Effector memory CD4-positive, alpha-beta T cell (primary cell): ENCODE results near the gene SMOC2.

Source experiments
- DNase-seq, 3 donors: peaks; one replicate each; pipeline ENCODE4 v3.0.0-alpha.2; 2020
- H3K27ac ChIP-seq: 2 replicates; pipeline ENCODE4 v1.7.0; 2013; ENCODE audit warnings: mild to moderate bottlenecking, low read length, moderate library complexity; ENCODE audit not compliant: insufficient read depth, poor library complexity, severe bottlenecking
- H3K27me3 ChIP-seq: replicated peaks from 2 replicates; pipeline ENCODE4 v1.7.0; 2013; ENCODE audit warnings: mild to moderate bottlenecking, low read length; ENCODE audit not compliant: insufficient read depth, control insufficient read depth, poor library complexity, severe bottlenecking
- H3K36me3 ChIP-seq: 2 replicates; pipeline ENCODE4 v1.7.0; 2013; ENCODE audit warnings: mild to moderate bottlenecking, low read length, moderate library complexity; ENCODE audit not compliant: control insufficient read depth, insufficient read depth
- H3K4me1 ChIP-seq: 2 replicates; pipeline ENCODE4 v1.7.0; 2013; ENCODE audit warnings: low read length, mild to moderate bottlenecking; ENCODE audit not compliant: control insufficient read depth, insufficient read depth, poor library complexity, severe bottlenecking
- H3K4me3 ChIP-seq: 2 replicates; pipeline ENCODE4 v1.7.0; 2013; ENCODE audit warnings: low read length, low read depth, mild to moderate bottlenecking; ENCODE audit not compliant: insufficient read depth, poor library complexity, severe bottlenecking
- H3K9me3 ChIP-seq: 2 replicates; pipeline ENCODE4 v1.7.0; 2013; ENCODE audit warnings: mild to moderate bottlenecking, low read length, moderate library complexity; ENCODE audit not compliant: control insufficient read depth

The SMOC2 gene

DNA sequence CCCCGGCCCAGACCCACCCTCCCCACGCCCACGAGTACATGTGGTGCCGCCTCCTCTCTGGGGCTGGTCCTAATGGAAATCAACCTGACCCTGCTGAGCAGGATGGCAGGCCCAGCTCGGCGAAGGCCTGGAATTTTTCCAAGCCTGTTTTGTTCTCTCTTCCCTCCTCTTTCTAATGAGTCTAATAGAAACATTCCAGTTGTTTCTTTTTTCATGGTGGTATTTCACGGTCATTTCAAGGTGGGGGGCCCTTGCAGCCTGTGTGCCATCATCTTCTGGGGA lies 16.6 kb downstream of the SMOC2 start:
- Histone ChIP-seq H3K4me3 (no peak overlapping the region), H3K4me1 (no peaks in the 10 kb centered on the region), H3K36me3 (no peaks in the 10 kb centered on the region), H3K27me3 (no peaks in the 10 kb centered on the region), H3K9me3 (no peaks in the 10 kb centered on the region), H3K27ac (no peak overlapping the region)
- DNase-seq: no peak

DNA sequence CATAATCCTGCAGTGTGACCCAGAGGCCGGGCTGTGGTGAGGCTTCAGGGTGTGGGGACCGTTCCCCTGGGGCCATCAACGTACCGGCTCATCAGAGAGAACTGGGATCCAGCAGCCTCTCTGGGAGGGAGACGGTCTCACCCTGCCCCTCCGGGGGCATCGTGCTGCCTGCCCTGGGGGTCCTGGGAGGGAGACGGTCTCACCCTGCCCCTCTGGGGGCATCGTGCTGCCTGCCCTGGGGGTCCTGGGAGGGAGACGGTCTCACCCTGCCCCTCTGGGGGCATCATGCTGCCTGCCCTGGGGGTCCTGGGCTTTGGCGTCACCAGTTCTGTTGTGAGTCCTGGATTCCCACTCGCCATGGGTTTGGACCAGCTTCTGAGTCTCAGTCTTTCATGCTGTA lies 17.1 kb downstream of the SMOC2 start:
- Histone ChIP-seq H3K4me1 (no peaks in the 10 kb centered on the region), H3K9me3 (no peaks in the 10 kb centered on the region), H3K4me3 (no peak overlapping the region), H3K36me3 (no peaks in the 10 kb centered on the region), H3K27me3 (no peaks in the 10 kb centered on the region), H3K27ac (no peak overlapping the region)
- no peak for DNase-seq

DNA sequence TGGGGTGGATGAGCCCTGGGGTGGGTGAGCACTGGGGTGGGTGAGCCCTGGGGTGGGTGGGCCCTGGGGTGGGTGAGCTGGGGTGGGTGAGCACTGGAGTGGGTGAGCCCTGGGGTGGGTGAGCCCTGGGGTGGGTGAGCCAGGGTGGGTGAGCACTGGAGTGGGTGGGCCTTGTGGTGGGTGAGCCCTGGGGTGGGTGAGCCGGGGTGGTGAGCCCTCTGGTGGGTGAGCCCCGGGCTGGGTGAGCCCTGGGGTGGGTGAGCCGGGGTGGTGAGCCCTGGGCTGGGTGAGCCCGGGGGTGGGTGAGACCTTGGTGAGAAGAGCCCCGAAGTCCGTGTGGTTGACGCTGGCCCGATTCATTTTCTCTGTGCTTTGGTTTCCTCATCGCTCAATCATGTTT lies 18.6 kb downstream of the SMOC2 start:
- H3K4me3 ChIP-seq: no peak overlapping the region
- H3K27me3 ChIP-seq: no peaks in the 10 kb centered on the region
- no peak overlapping the region for H3K27ac ChIP-seq
- DNase-seq: no peak
- H3K36me3 ChIP-seq: no peaks in the 10 kb centered on the region
- H3K9me3 ChIP-seq: no peaks in the 10 kb centered on the region
- H3K4me1 ChIP-seq: no peaks in the 10 kb centered on the region

DNA sequence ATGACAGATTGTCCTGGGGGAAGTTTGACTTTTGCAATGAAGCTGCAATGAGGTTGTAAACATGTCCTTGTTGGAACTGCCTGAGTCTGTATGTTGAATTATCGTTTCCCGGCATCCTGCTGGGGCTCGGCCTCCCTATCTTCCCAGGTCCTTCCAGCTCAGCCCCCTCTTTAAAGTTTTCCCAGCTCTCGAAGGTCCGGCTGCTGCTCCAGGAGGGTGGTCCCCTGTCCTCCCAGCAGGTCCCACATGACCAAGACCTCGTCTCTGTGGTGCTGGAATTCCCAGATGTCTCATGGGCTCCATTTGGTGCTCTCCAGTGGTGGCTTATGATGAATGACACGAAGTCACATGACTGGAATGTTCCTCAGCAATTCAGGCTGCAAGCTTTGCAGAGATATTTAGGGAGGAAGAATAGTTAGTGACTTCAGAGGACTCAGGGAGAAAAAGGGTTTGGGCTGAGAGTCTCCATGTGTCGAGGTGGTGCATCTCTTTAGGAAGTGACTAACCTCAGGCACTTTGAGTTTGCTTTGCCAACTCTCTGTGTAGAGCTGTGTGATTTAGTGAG lies 21.4 kb downstream of the SMOC2 start:
- Histone ChIP-seq H3K27me3 (no peaks in the 10 kb centered on the region), H3K4me1 (no peaks in the 10 kb centered on the region), H3K27ac (no peak overlapping the region), H3K36me3 (no peaks in the 10 kb centered on the region), H3K4me3 (no peak overlapping the region), H3K9me3 (no peaks in the 10 kb centered on the region)
- DNase-seq: no peak

DNA sequence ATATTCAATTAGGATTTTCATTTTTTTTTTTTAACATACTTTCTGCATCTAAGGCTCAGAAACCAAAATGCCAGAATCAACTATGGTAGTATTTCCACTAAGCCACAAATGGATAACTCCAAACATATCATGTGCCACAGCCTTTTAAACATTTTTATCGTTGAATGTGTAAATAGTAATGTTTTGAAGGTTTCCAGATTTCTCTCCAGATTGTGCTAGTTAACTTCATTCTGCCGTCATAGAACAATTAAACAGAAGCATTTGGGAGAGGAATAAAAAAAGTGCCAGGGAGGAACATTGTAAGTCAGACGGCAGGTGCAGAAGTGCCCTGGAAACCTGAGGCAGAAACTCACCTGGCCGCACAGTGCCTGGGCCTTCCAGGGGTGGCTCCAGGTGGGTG lies 23.6 kb downstream of the SMOC2 start:
- no peaks in the 10 kb centered on the region for H3K4me1 ChIP-seq
- no peaks in the 10 kb centered on the region for H3K27me3 ChIP-seq
- no peaks in the 10 kb centered on the region for H3K9me3 ChIP-seq
- no peaks in the 10 kb centered on the region for H3K36me3 ChIP-seq
- H3K27ac ChIP-seq: no peak overlapping the region
- no peak for DNase-seq
- no peak overlapping the region for H3K4me3 ChIP-seq

DNA sequence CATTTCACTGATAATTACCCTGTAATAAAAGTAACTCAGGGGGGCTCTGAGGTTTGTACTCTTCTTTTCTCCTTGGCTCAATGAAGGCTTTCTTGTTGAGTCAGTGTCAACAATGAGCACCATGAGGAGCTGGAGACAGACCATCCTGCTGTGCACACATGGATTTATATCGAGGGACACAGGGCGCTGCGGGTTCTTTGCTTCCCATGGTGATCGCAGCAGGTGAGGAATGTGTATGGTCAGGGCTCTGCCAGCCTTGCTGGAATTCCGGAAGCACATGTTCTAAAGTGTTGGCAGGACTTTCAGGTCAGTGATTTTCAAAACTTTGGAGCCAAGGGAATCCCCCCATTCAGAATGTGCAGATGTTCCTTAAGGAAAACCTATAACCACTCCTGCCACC lies 27.1 kb downstream of the SMOC2 start:
- no peaks in the 10 kb centered on the region for H3K27me3 ChIP-seq
- no peak overlapping the region for H3K4me3 ChIP-seq
- H3K9me3 ChIP-seq: no peaks in the 10 kb centered on the region
- no peak for DNase-seq
- H3K36me3 ChIP-seq: no peaks in the 10 kb centered on the region
- H3K4me1 ChIP-seq: no peaks in the 10 kb centered on the region
- no peak overlapping the region for H3K27ac ChIP-seq

DNA sequence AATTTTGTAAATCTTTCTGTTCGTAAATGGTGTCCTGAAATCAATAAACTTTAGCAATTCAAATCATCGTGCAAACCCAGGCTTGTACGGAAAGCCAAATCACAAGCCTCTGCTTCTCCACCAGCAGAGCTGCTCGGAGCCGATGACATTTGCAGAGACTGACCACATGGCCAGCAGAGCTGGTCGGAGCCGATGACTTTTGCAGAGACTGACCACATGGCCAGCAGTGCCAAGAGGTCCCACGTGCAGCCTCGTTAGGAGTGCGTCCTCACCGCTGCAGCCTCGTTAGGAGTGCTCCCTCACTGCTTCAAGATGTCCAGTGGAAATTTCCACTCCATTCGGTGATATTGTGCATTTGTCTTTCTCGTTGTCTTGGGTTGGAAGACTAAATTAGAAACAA lies 28.5 kb downstream of the SMOC2 start:
- Histone ChIP-seq H3K4me1 (no peaks in the 10 kb centered on the region), H3K9me3 (no peaks in the 10 kb centered on the region), H3K27me3 (no peaks in the 10 kb centered on the region), H3K27ac (no peak overlapping the region), H3K4me3 (no peak overlapping the region), H3K36me3 (no peaks in the 10 kb centered on the region)
- no peak for DNase-seq

DNA sequence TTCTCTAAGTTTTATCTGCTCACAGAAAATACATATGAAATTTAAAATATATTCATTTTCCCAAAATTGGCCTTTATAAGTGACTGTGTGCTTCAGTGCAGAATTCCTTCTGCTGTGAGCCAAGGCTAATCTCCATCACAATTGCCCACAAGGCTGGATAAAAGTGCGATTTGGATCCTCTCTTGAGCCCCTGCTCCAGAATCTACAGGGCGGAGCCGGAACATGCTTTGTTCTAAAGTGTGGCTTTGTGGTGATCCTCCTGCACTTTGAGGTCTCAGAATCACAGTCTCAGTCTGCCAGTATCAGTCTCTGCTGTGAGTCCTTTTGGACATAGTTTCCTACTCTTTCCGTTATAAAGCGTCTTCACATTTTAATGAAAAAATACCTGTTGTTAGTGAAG lies 28.9 kb downstream of the SMOC2 start:
- Histone ChIP-seq H3K27ac (no peak overlapping the region), H3K4me3 (no peak overlapping the region), H3K9me3 (no peaks in the 10 kb centered on the region), H3K36me3 (no peaks in the 10 kb centered on the region), H3K4me1 (no peaks in the 10 kb centered on the region), H3K27me3 (no peaks in the 10 kb centered on the region)
- DNase-seq: no peak

DNA sequence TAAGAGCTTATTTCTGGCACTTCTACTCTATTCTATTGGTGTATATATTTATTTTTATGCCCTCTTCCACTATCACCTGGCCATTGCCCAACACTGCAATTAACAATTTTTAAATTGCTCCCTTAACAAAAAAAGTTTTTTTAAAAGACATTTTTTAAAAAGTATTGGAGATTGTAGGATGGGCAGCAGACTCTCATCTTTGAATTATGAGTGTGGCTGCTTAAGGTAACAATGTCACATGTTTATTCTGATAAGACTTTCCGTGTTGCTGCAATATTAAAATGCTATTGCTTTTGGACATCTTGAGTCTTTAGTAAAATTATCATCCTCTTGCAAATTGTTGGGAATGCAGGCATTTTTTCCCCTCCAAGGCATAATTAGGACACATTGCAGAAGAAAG lies 31.4 kb downstream of the SMOC2 start:
- Histone ChIP-seq H3K36me3 (no peaks in the 10 kb centered on the region), H3K27me3 (no peaks in the 10 kb centered on the region), H3K9me3 (no peaks in the 10 kb centered on the region), H3K27ac (no peak overlapping the region), H3K4me3 (no peak overlapping the region), H3K4me1 (no peaks in the 10 kb centered on the region)
- no peak for DNase-seq

DNA sequence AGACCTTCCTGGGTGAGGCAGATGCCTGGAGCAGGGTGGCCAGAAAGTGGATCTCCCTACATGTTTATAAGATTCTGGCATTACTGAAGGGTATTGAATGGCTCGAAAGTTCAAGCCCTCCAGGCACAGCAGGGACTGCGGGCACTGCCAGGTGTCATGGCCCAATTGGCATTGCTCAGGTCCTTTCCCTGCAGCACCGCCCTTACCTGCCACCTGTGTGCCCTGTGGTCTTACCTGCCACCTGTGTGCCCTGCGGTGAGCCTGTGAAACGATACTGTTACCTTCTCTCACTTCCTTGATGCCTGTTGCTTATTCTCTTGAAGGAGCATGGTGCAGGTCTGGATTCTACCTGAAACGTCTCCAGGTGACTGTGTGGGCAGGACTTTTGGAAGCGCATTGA lies 32.2 kb downstream of the SMOC2 start:
- Histone ChIP-seq H3K4me1 (no peaks in the 10 kb centered on the region), H3K27me3 (no peaks in the 10 kb centered on the region), H3K4me3 (no peak overlapping the region), H3K36me3 (no peaks in the 10 kb centered on the region), H3K9me3 (no peaks in the 10 kb centered on the region), H3K27ac (no peak overlapping the region)
- no peak for DNase-seq
